ENCODE results near the gene UGP2.

GRCh38 chr2:63840081-63840784, 1.5 kb upstream of the UGP2 start:
- TF ChIP-seq CTCF (conservative IDR thresholded peaks at IDR 0.05) = no peak
- no peak for TF ChIP-seq EZH2 (IDR thresholded peaks at IDR 0.05; ENCODE audit: low read depth)
